T-helper 1 cell treated with Interleukin-12 subunit alpha and Interleukin-12 subunit beta and Interleukin-4 antibody, amounts not matched to agents 30 ng/mL and 1 ng/mL, for 36 hours (primary cell): ENCODE measurements around the gene CCDC92. TPM values are rescaled to one million over a fixed set of nuclear protein-coding genes. Genes with fewer than 3 reads are reported as not detected.
"Not testable (repeated sequence)": the region's sequence is repeated elsewhere in the genome, so short reads cannot be mapped to it uniquely, and the experiment has no call there.

Source experiments
- intact Hi-C: fragments of 100-400 bp; cut with micrococcal nuclease; formaldehyde crosslinking; loops from one replicate; pipeline ENCODE4 v1.15.1; 2024
- total RNA-seq: library from RNA; stranded (reverse); gene quantifications from 2 replicates; pipeline ENCODE4 v1.2.3, GENCODE V29; 2022

The CCDC92 gene
- total RNA-seq, 1 donor from 2014 or later: 22.3 TPM

DNA sequence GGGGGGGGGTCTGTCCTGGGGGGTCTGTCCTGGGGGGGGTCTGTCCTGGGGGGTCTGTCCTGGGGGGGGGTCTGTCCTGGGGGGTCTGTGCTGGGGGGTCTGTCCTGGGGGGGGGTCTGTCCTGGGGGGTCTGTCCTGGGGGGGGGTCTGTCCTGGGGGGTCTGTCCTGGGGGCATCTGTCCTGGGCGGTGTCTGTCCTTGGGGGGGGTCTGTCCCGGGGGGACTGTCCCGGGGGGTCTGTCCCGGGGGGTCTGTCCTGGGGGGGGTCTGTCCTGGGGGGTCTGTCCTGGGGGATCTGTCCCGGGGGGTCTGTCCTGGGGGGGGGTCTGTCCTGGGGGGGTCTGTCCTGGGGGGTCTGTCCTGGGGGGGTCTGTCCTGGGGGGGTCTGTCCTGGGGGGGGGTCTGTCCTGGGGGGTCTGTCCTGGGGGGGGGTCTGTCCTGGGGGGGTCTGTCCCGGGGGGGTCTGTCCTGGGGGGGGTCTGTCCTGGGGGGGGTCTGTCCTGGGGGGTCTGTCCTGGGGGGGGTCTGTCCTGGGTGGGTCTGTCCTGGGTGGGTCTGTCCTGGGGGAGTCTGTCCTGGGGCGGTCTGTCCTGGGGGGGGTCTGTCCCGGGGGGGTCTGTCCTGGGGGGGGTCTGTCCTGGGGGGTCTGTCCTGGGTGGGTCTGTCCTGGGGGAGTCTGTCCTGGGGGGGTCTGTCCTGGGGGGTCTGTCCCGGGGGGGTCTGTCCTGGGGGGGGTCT is 60.8 kb downstream of the CCDC92 start:
- intact Hi-C loops: not testable (repeated sequence)

DNA sequence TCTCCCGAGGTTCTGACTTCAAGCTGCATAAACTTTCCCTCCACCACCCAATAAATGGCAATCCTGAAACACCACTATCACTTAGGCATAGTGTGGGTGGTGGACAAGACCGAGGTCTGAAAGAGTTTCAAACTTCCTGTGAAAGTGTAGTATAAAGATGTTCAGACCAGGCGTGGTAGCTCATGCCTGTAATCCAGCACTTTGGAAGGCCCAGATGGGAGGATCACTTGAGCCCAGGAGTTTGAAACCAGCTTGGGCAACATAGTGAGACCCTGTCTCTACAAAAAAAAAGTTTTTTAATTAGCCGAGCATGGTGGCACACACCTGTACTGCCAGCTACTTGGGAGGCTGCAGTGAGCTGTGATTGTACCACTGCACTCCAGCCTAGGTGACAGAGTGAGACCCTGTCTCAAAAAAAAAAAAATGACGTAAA is 61.9 kb downstream of the CCDC92 start:
- intact Hi-C loops: no loop called here

DNA sequence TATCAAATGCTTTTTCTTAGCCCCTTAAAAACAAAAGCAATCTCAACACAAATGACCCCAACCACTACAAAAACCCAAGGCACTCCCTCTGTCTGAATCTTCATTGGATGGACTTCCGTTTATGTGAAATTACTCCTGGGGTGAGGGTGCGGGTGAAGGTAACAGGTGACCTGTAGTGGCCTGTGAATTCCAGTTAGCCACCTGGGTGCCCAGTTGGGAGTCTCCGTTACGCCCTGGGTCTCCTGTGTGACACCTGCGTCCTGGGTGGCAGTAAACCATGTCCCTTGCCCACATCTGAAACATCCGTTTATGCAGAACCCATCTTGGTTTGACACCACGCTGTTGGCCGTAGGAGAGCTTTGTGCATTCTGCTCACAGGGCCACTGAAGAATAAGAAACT is 62.6 kb downstream of the CCDC92 start:
- intact Hi-C loops: no loop called here

DNA sequence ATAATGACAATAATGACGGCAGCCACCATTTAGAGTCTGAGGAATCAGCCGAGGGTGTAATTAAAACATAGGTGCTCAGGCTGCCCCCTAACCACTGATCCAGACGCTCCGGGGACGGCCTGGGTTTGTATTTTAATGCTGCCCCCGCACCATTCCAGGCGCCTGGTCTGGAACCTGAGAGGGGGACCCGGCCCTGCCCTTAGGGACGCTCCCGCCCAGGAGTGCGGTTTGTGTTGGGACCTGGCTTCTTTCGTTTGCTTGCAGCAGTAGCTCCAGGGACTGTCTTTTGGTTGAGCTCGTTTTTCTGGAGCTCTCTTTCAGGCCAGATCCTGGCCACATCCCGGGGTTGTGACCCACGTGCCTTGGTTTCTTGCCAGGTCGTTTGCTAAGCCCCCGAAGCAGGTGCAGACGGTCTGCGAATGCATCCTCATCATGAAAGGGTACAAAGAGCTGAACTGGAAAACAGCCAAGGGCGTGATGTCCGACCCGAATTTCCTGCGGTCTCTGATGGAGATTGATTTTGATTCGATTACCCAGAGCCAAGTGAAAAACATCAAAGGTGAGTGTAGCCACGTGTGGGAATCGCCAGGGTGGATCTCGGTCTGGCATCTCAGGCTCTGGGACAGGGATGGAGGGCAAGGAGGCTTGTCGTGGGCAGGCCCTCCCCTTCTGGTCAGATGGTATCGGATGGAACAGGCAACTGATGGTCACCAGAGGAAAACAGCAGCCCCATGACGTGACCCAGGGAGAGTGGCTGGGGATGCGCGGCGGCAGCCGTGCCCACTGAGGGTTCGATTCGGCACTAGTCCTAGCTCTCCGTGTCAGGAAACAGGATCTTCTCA is 63.5 kb downstream of the CCDC92 start:
- intact Hi-C loops: loop anchor here (5.0 kb wide), 1 partner anchor 863 kb away; no protein-coding TSS in a partner anchor

GRCh38 chr12:123907726-123908476 is 64.7 kb downstream of the CCDC92 start:
- intact Hi-C loops: loop anchor here (5.0 kb wide), 1 partner anchor 864 kb away; no protein-coding TSS in a partner anchor

DNA sequence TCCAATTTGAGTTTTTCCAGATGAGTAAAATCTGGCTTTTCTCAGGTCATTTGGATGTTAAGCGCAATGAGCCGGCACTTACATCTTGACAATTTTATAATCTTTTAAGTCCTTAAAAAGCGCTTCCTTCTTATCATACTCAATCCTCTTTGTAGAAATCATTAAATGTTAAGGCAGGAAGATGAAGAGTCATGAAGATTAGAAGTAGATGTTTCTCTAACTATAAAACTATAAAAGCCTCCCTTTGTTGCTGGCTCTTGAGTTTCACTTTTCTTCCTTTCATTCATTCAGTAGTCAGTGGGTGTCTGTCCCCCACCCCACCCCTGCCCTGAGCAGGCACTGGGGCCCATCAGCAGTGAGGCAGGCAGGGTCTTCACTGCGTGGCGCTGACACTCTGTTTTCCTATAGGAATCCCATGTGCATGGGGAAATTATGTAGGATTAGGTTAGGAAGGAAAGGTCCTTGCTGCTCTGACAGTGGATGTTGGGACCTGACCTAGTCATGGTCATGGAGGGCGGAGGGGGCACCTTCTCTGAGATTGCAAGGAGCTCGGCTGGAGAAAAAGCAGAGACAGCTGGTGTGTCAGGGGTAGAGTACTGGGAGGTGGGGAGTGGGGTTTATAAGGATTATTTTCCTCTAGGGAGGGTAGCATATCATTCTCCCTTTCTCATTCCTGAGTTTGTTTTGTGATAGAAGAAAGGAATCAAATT is 65.8 kb downstream of the CCDC92 start:
- intact Hi-C loops: loop anchor here (5.0 kb wide), 1 partner anchor 865 kb away; no protein-coding TSS in a partner anchor

DNA sequence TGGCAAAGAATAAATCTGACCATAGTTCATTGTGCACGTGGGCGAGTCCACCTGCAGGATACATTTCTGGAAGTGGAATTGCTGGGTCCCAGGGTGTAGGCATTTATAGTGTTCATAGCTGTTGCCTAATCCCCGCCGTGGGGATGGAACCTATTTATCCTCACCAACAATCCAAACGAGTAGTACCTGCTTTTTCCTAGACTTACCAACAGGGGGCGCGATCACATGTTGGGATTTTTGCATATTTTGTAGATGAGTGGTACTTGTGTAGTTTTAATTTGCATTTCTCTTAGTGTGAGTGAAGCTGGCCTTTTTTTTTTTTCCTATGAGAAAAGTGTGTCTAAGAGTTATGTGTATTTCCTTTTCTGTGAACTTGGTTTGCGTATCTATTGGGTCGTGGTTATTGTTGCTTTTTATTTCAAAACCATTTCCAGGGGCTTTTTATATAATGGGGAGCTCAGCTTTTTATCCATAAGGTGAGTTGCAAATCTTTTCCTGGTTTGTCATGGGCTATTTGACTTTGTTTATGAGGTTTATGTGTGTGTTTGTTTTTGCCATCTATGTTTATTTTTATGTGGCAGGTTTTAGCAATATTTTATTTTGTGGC is 67.2 kb downstream of the CCDC92 start:
- intact Hi-C loops: loop anchor here (1.0 to 5.0 kb wide), 5 partner anchors 33 to 867 kb away; no protein-coding TSS in a partner anchor

DNA sequence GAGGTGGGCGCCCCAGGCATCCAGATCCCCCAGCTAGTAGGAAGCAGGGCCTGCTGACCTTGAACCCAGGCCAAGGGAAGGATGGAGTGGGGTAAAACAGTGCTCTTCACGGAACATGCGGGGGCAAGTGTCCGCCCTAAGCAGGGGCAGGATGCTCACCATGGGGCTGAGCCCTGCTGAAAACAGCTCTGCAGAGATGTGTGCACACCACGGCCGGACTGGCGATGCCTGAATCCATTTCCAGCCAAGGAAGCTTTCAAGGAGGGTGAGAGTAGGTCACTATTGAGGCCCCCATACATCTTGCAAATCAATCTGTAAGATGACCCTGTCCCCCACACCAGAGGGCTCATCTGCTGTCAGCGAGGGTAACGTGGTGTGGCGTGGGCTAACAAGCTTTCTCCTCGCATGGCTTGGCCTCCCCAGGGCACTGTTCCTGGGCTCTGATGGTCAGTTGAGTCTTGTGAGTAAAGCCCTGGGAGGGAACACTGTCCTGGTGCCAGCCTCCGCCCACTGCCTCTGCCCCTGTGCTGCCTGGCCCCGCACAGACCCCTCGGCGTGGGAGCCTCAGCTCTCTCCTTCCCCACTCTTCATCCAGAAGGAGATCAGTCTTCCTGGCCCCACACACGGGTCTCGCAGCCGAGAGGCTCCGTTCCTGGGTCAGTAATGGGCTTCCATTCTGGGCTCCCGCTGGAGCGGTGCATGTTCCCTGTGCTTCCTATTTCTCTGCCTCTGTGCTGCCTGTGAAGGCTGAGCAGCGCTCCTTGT is 69.1 kb downstream of the CCDC92 start:
- intact Hi-C loops: no loop called here

DNA sequence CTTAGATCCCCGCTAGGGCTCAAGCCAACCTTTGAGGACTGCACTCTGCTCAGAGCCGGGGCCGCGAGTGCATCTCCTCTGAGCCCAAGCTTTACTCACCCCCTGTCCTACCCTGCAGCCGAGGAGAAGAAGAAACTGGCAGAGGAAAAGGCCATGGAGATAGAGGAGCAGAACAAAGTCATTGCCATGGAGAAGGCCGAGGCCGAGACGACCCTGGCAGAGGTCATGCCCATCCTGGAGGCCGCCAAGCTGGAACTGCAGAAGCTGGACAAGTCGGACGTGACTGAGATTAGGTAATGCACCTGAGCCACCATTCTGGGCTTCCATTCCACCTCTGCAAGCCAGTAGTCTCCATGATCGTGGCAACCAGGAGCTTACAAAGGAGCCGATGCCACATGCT is 69.8 kb downstream of the CCDC92 start:
- intact Hi-C loops: no loop called here

DNA sequence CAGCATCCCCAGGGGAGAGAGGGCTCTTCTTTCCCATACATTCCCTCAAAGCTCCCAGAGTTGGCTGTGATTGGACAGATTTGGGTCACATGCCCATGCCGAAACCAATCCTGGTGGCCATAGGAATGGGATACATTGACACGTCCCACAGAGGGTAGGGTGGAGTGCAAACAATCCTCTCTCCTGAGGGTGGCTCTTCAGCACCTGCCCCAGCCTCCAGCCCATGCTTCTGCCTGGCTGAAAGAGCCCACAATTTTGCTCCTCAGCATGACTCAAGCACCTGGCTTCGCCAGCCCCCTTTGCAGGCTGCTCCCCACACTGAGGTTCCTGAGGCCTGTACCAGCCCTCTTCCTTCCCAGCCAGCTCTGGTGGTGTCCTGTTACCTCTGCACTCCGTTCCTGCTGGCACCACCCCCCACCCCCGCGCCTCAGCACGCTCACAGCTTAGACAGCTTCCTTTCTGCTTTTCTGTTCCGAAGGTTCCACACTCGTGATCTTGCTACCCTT is 71.7 kb downstream of the CCDC92 start:
- intact Hi-C loops: no loop called here

GRCh38 chr12:123899368-123899767 is 73.3 kb downstream of the CCDC92 start:
- intact Hi-C loops: no loop called here

DNA sequence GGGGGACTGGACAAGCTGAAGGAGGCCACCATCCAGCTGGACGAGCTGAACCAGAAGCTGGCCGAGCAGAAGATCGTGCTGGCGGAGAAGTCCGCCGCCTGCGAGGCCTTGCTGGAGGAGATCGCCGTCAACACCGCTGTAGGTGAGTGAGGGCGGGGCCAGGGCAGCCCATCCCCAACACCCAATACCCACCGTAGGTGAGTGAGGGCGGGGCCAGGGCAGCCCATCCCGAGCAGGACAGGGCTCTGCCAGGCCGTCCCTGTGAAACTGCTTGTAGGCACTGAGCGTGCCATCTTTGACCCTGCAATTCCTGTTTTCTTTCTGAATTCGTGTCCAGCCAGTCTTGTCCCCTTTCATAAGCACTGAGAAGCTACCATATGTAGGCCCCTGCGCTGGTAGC is 74.0 kb downstream of the CCDC92 start:
- intact Hi-C loops: no loop called here

GRCh38 chr12:123897221-123897620 is 75.4 kb downstream of the CCDC92 start:
- intact Hi-C loops: no loop called here

- intact Hi-C loops: no loop called here
These were observed 75.9 kb downstream of the CCDC92 start for GRCh38 chr12:123896767-123897166.

- intact Hi-C loops: no loop called here
These were observed 77.2 kb downstream of the CCDC92 start for GRCh38 chr12:123895451-123895850.

GRCh38 chr12:123894823-123895345 is 77.7 kb downstream of the CCDC92 start:
- intact Hi-C loops: no loop called here

- intact Hi-C loops: no loop called here
These were observed 79.4 kb downstream of the CCDC92 start for GRCh38 chr12:123893276-123893675.

GRCh38 chr12:123892853-123893252 is 79.8 kb downstream of the CCDC92 start:
- intact Hi-C loops: no loop called here

- intact Hi-C loops: no loop called here
These were observed 80.5 kb downstream of the CCDC92 start for GRCh38 chr12:123892180-123892559.
